GM21423 (cell line): ENCODE data around the gene FHIT.

ENCODE experiments used
- ATAC-seq: cut with Tn5 transposase; IDR thresholded peaks from one replicate; pipeline ENCODE4 v1.9.1; 2021; ENCODE audit warnings: mild to moderate bottlenecking, moderate library complexity; ENCODE audit not compliant: unreplicated experiment

Gene FHIT

DNA sequence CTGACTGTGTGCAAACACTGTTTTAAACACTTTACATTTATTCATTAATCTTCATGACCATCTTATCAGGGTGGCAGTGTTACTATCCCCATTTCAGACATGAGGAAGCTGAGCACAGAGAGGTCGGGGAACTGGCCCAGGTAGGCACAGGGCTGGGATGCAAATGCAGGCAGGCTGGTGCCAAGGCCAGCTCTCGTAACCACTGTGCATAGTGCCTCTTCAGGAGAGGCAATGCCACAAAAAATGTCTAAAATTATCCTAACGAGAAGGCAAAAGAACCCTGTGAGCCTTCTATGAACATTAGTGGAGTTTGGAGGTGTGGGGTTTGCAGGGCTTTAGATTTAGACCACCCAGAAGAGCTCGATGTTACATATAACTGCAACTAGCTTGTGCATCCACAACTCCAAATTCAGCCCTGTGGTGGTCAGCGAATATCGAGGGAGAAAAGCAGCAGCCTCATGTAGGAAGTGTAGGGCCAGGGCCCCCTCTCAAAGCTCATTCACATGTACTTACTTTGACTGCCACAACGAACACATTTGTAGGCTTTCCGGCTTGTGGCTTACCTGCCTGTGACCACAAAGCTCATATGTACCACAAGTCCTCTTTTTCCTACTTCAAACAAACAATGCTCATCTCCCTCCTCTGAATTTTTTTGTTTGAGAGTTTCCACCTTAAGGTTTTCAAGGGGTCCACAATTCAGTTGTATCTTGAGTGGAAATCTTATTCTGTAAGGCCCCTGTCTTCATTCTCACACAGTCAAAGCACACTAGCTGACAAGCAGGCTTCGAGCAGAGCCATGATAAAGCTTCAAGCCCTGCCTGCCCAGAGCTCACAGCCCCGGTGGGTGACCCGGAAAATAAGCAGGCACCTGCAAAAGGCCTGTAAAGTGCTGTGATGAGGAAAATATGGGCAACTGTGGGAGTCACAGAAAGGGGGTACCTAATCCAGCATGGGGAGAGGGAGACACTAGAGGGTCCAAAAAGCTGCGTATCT is 1478.5 kb downstream of the FHIT start:
- ATAC-seq: no peak

GRCh38 chr3:59771768-59772181 is 1479.5 kb downstream of the FHIT start:
- ATAC-seq: no peak

DNA sequence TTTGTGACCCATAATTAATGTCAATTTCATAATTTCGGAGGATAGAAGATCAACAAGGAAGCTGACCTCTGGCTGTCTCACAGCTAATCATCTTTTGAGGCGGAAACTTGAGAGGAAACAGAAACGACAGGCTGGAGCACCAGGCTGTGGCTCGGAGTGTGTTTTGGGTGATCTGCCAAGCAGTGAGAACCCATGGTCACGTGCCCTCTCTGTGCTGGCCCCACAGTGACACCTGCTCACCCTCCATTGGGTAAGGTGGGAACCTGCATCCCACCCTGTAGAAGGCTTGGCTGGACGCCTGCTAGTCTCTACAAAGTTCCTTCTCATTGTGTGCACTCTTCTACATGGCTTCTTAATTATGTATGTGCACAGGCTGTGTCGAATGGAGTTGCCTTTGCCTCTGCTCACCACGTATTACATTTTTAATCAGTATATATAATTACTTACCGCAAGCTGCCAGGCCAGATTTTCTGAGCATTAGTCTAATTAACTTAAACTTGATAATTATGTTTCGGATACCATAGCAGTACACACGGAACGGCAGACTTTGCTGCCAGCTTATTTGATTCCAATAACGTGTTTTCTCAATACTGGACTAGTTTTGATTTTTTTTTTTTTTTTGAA is 1482.0 kb downstream of the FHIT start:
- ATAC-seq: no peak

DNA sequence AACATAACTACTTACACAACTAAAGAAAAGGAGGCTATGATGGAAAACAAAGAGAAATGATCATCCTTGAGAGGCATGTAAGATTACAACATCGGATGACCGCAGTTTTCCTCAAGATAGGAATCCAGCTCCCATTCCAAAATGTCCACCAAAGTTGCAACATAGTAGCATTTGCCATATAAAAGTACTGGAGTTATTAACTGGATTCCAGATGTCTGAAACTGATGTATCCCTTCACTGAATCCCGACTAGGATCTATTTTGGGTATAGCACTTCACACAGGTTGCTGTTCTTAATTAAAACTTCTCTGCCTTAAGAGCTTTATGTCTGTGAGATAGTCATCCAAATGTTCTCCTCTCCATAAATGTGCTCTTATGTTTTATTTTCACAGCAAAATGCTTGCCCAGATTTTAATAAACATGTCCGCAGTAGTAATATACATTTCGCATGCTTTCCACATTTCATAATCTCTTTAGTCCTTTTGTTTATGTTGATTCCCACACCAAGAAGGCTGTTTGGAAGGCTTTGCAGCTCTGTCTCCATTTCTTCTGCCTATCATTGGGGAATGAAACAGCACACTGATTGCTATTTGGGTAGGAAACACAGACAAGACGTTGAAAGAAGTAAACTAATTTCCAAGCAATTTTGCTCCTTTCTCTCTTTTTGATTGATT is 1484.9 kb downstream of the FHIT start:
- no peak for ATAC-seq

DNA sequence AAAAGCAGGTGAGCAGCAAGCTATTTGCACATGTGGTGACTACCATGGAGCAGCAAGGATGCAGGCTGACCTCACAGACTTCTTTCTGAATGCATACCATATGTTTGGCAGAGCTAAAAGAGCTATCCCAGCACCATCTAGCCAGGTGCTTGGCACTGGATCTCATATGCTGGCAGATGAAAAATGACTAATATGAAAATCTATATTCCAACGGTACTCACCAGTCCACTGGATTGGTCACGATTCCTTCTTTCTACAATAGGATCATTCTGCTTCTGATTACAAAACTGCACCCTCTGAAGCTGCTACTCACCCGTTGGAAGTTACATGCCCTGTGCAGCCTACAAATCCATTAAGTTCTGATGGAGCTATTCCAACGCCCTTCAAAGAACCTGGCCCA is 1487.1 kb downstream of the FHIT start:
- no peak for ATAC-seq

- no peak for ATAC-seq
These were observed 1488.3 kb downstream of the FHIT start for GRCh38 chr3:59762941-59763340.

- ATAC-seq: no peak
These were observed 1491.8 kb downstream of the FHIT start for GRCh38 chr3:59759298-59760031.

GRCh38 chr3:59758672-59759071 is 1492.6 kb downstream of the FHIT start:
- no peak for ATAC-seq

DNA sequence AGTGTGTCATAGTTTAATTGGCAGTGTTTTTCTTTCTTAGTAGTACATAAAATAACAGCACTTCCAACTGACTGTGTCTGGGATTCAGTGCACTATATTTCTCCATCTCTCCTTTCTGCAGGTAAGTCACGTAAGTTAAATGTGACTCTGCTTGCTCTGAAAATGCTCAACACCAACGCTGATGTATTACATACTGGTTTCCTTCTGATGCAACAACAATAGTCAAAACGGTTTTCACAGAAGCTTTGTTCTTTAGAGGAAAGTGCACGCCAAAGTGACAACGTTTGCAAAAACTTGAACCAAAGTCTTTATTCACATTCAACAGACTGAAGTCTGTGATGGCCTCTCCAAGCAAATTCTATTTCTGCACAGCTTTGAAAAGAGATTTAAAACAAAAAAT is 1494.3 kb downstream of the FHIT start:
- no peak for ATAC-seq

- ATAC-seq: no peak
These were observed 1496.7 kb downstream of the FHIT start for GRCh38 chr3:59754456-59755129.

GRCh38 chr3:59753808-59754450 is 1497.3 kb downstream of the FHIT start:
- no peak for ATAC-seq

DNA sequence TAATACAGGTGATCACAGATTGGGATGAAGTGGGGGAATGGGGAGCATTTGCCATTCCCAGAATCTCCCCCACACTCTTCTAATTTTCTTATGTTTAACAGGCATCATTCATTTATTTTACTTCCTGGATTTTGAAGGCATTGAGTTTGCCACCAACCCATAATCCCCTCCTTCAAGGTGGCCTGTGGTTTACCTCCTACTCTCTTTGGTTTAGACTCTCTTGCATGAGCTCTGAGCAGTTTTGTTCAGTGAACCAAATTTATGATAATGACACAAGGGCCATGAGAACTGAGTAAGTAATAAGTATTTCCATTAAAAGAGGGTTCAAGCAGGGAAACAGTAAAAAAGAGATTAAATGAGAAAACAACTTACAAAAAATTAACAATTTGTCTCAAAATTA is 1498.3 kb downstream of the FHIT start:
- ATAC-seq: no peak

- ATAC-seq: no peak
These were observed 1499.6 kb downstream of the FHIT start for GRCh38 chr3:59751606-59752005.

GRCh38 chr3:59750391-59750790 is 1500.9 kb downstream of the FHIT start:
- no peak for ATAC-seq

- no peak for ATAC-seq
These were observed 1502.0 kb downstream of the FHIT start for GRCh38 chr3:59749291-59749690.

DNA sequence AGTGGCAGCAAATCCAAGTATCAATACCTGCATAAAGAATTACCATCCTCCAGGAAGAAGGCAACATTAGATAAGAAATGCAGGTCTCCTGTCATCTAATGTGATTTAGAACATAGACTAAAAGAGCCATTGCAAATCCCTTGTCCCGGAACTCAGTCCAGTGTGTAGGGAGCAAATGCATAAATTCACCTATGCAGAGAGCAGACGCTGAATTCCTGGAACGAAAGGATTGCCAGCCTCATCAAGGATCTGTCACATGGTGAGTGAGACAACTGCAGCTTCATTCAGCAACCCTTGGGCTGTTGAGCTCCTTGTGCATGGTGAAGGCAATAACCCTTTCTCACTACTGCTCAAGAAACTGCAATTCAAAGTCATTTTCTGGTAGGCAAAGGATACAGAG is 1504.7 kb downstream of the FHIT start:
- ATAC-seq: no peak

DNA sequence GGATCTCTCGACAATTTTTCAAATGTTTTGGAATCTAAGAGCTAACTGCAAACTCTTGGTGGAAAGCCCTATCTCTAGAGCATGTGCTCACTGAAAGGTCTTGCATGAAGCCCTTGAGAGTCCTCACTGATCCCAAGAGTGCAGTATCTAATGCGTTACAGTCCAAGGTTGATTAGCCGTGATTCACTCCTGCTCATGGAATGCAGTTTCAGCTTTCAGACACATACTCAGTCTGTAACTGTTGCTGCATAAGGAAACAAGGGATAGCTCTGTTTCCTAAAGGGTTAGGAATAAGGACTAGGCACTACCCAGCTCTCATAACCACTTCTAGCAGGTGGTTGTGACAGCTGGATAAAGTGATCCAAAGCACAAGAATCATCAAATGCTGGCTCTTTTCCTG is 1514.0 kb downstream of the FHIT start:
- no peak for ATAC-seq

GRCh38 chr3:59734061-59734460 is 1517.2 kb downstream of the FHIT start:
- ATAC-seq: no peak

- no peak for ATAC-seq
These were observed 1518.0 kb downstream of the FHIT start for GRCh38 chr3:59733041-59733809.
